HG02943 (cell line): ENCODE results near the gene ZNF32.
A peak's percentile ranks its signal among the peaks of the same experiment; 100 is the strongest.
"Not testable (repeated sequence)": the region's sequence is repeated elsewhere in the genome, so short reads cannot be mapped to it uniquely, and the experiment has no call there.

Experiments
- ATAC-seq: cut with Tn5 transposase; IDR thresholded peaks from one replicate; pipeline ENCODE4 v1.9.1; 2021; ENCODE audit warnings: mild to moderate bottlenecking, low read depth, moderate library complexity; ENCODE audit not compliant: unreplicated experiment

The ZNF32 gene

GRCh38 chr10:43640603-43641002 lies 8.1 kb downstream of the ZNF32 start:
- no peak for ATAC-seq

- ATAC-seq: not testable (repeated sequence)
Measured at GRCh38 chr10:43635816-43636215, 12.9 kb downstream of the ZNF32 start.

- ATAC-seq: no peak
Measured at GRCh38 chr10:43628956-43629355, 19.7 kb downstream of the ZNF32 start.

GRCh38 chr10:43627942-43628341 lies 20.7 kb downstream of the ZNF32 start:
- ATAC-seq: no peak

GRCh38 chr10:43623351-43623750 lies 25.3 kb downstream of the ZNF32 start:
- no peak for ATAC-seq

- ATAC-seq: no peak
Measured at GRCh38 chr10:43622038-43622437, 26.6 kb downstream of the ZNF32 start.

GRCh38 chr10:43619368-43619767 lies 29.3 kb downstream of the ZNF32 start:
- no peak for ATAC-seq

GRCh38 chr10:43616697-43617370 lies 31.8 kb downstream of the ZNF32 start:
- ATAC-seq: no peak

- no peak for ATAC-seq
Measured at GRCh38 chr10:43610636-43611035, 38.0 kb downstream of the ZNF32 start.

GRCh38 chr10:43607199-43607573 lies 41.5 kb downstream of the ZNF32 start:
- ATAC-seq: no peak

GRCh38 chr10:43606323-43607198 lies 42.1 kb downstream of the ZNF32 start, which contains the start of gene ZNF485:
TSS of gene ZNF485 (plus strand) at chr10:43606438. CDS start at chr10:43607051, 613 bp downstream.
- peak; percentile 98 for ATAC-seq

GRCh38 chr10:43605850-43606322 lies 42.8 kb downstream of the ZNF32 start:
- ATAC-seq: no peak

- ATAC-seq: not testable (repeated sequence)
Measured at GRCh38 chr10:43601576-43601975, 47.1 kb downstream of the ZNF32 start.

GRCh38 chr10:43599333-43599732 lies 49.3 kb downstream of the ZNF32 start:
- ATAC-seq: no peak

GRCh38 chr10:43598446-43598845 lies 50.2 kb downstream of the ZNF32 start:
- ATAC-seq: no peak

GRCh38 chr10:43596546-43596945 lies 52.1 kb downstream of the ZNF32 start:
- ATAC-seq: no peak

GRCh38 chr10:43595739-43596298 lies 52.9 kb downstream of the ZNF32 start:
- peak; percentile 46 for ATAC-seq

- peak; percentile 96 for ATAC-seq
Measured at GRCh38 chr10:43594944-43595589, 53.6 kb downstream of the ZNF32 start.
